ENCODE data around the gene RFX5.
"Not testable (repeated sequence)": the region's sequence is repeated elsewhere in the genome, so short reads cannot be mapped to it uniquely, and the experiment has no call there.

The RFX5 gene

DNA sequence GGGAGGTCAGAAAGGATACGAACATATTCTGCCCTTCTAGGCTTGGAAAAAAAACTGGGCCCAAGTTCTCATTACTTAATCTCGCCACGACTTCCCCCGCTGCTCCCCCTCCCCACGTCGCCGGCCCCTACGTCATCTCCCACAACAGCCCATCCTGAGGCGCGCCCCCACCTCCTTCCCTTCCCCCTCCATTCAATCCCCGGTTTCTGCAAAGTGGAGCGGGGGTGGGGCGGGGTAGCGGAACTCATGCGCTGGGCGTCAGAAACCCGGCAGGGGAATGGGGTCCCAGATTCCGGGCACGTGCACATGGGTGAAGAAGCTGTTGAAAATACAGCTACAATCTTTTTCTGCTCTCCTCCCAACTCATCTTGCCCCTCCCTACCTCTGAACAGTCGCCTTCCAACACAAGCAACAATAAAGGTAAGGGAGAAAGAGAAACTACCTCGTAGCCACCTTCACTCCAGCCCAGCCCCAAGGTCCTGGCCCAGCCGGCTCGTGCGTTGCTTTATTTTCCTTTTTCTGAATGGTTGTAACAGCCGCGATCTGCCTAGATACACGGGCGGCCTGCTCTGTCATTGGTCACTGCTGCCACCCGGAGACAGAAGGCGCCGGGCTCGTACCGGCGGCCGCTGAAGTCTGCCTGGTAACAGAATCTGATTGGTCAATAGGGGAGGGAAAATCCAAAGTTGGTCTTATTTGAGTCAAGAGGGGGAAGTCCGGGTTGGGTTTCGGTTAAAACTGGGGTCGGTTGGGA lies at the start of gene RFX5:
RFX5 (minus strand) TSS at position 484 of the 754 bp plus-strand sequence. CDS start 932 bp downstream, outside the sequence.
- in situ Hi-C loops (cut with MboI; ENCODE audit: low sequenced_read_pairs) = no loop called here

- in situ Hi-C loops (cut with MboI; ENCODE audit: low sequenced_read_pairs) = not testable (repeated sequence)
Observed at GRCh38 chr1:151396265-151396664, 49.2 kb upstream of the RFX5 start.

DNA sequence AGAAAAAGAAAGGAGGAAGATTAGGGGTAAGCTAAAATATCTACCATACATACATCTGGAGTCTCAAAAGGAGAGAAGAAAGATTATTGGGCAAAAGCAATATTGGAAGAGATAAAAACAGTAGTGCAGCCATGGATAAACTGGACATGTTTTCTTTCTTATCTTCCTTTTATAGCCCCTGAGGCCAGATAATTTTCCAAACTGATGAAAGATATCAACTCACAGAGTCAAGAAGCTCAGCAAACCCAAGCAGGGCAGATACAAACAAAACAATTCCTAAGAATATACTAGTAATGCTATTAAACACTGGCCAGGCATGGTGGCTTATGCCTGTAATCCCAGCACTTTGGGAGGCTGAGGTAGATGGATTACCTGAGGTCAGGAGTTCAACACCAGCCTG lies 46.5 kb upstream of the RFX5 start:
- in situ Hi-C loops (cut with MboI; ENCODE audit: low sequenced_read_pairs) = no loop called here

- in situ Hi-C loops (cut with MboI; ENCODE audit: low sequenced_read_pairs) = no loop called here
Observed at GRCh38 chr1:151391079-151391563, 44.1 kb upstream of the RFX5 start.

DNA sequence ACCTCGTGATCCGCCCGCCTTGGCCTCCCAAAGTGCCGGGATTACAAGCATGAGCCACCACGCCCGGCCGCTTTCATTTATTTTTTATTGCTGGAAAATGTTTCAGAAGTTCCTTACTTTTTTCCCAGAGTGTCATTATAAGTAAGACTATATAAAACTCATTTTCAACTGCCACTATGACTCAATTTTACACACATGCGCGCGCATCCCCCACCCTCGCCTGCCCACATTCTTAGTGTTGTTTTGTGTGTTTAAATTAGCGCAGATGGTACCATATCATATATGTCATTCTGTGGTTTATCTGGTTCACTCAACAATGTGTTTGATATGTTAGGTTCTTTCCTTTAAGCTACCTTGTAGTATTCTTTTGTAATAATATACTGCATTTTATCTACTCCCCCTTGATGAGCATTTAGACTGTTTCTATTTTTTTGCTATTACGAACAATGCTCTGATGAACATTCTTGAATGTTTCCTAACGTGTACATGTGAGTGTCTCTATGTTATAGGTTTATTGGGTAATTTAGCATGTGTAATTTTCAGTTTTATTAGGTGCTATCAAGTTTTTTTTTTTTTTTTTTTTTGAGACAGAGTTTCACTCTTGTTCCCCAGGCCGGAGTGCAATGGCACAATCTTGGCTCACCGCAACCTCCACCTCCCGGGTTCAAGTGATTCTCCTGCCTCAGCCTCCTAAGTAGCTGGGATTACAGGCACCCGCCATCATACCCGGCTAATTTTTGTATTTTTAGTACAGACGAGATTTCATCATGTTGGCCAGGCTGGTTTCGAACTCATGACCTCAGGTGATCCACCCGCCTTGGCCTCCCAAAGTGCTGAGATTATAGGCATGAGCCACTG lies 43.4 kb upstream of the RFX5 start:
- in situ Hi-C loops (cut with MboI; ENCODE audit: low sequenced_read_pairs) = not testable (repeated sequence)

- in situ Hi-C loops (cut with MboI; ENCODE audit: low sequenced_read_pairs) = no loop called here
Observed at GRCh38 chr1:151386002-151386401, 39.0 kb upstream of the RFX5 start.

DNA sequence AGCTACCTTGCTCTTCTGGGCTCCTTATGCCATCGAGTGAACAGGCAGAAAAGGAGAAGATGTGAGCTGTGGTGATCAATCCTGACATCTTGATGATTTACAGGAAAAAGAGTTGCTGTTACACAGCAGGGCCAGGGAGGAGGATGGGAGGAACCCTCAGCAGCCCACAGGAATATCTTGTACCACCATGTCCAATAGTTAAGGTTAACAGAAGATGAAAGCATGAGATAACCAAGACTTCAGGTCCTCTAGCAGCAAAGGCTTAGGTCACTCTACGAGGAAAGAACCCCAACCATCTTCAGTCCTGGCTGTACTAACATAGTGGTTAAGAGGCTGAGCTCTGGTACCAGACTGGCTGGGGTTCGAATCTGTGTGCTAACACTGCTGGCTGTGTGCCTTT lies 37.5 kb upstream of the RFX5 start:
- in situ Hi-C loops (cut with MboI; ENCODE audit: low sequenced_read_pairs) = no loop called here

GRCh38 chr1:151377150-151377884 lies 30.3 kb upstream of the RFX5 start:
- in situ Hi-C loops (cut with MboI; ENCODE audit: low sequenced_read_pairs) = no loop called here

- in situ Hi-C loops (cut with MboI; ENCODE audit: low sequenced_read_pairs) = no loop called here
Observed at GRCh38 chr1:151373196-151373595, 26.1 kb upstream of the RFX5 start.

GRCh38 chr1:151372058-151372934 lies 25.2 kb upstream of the RFX5 start, which contains the start of gene SELENBP1:
SELENBP1 (minus strand) TSS chr1:151372705; CDS start chr1:151372641, 64 bp downstream.
- in situ Hi-C loops (cut with MboI; ENCODE audit: low sequenced_read_pairs) = no loop called here

- in situ Hi-C loops (cut with MboI; ENCODE audit: low sequenced_read_pairs) = no loop called here
Observed at GRCh38 chr1:151371370-151372057, 24.5 kb upstream of the RFX5 start.

DNA sequence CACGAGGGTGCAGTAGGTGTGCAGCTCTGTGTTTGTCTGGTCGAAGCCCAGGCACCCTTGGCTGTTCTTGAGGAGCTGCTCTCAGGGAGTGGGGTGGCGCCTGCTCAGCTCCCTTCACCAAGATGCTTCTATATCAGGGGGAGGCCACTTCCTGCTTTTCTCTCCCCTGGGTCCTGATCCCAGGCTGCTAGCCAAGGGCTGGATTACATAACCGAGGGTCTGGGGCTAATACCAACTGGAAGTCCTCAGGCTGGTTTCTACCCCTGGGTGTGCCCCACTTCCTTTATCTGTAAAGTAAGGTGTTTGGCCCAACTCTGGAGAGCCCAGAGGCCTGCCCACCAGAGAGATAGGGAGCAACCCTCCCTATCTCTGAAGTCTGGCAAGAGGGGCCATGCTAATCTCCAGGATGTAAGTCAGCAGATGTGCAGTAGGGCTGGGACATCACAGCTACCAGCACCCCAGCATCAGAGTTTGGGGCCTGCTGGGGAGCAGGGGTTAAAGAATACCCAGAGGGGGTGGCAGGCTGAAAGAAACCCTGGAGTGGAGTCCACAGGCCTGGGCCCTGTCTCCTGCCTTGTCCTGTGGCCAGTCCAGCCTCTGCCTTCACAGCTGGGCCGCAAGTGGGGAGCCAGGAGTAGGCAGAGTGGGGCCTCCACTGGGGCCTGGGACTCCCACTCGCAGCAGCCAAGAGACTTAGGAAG lies 23.3 kb upstream of the RFX5 start:
- in situ Hi-C loops (cut with MboI; ENCODE audit: low sequenced_read_pairs) = no loop called here

- in situ Hi-C loops (cut with MboI; ENCODE audit: low sequenced_read_pairs) = no loop called here
Observed at GRCh38 chr1:151369621-151370048, 22.6 kb upstream of the RFX5 start.

DNA sequence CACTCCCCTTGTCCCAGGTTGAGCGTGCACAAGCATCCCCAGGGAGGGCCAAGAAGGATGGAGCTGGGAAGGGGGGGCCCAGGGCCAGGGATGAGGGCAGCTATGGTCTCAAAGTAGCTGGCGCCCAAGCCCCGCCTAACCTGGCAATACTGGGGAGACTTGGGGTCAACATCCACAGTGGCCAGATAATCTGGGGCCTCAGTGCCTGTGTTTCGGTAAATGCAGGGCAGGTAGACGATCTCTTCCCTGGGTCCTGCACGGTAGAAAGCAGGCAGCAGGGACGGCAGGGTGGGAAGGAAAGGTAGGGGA lies 22.2 kb upstream of the RFX5 start:
- in situ Hi-C loops (cut with MboI; ENCODE audit: low sequenced_read_pairs) = no loop called here

- in situ Hi-C loops (cut with MboI; ENCODE audit: low sequenced_read_pairs) = no loop called here
Observed at GRCh38 chr1:151368393-151369301, 21.6 kb upstream of the RFX5 start.

GRCh38 chr1:151367658-151368392 lies 20.8 kb upstream of the RFX5 start:
- in situ Hi-C loops (cut with MboI; ENCODE audit: low sequenced_read_pairs) = no loop called here

DNA sequence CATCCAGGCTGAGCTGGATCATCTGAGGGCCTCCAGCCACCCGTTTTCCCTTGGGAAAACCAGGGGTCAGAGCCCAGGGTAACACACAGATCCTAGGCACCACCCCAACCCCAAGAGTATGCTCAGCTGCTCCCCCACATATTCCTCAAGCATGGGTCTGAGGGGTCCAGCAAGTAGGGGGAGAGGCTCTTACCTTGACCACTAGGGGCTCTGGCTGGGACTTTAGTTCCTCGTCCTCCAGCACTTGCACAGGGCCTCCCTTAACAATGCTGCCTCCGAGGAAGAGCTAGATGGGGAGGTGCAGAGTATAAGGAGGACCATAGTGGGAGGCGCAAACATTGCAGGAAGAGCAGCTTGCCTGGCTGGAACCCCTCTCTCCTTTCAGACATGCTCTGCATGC lies 17.9 kb upstream of the RFX5 start:
- in situ Hi-C loops (cut with MboI; ENCODE audit: low sequenced_read_pairs) = no loop called here
